Measurements from ENCODE around the gene VAV2. TPM values are rescaled to one million over a fixed set of nuclear protein-coding genes. Genes with fewer than 3 reads are reported as not detected.
"Not testable (repeated sequence)": the region's sequence is repeated elsewhere in the genome, so short reads cannot be mapped to it uniquely, and the experiment has no call there.

Gene VAV2
- total and polyA plus RNA-seq, 11 donors, result 3.3 to 9.9 (median 5.3) TPM

GRCh38 chr9:133897675-133898074 is 94.4 kb downstream of the VAV2 start:
- WGBS, 4 donors, result 63 to 69% (median 64%) methylated on average over 6 to 7 of the region's 7 CpGs
- no peaks in the 10 kb centered on the region for H3K9me3 ChIP-seq
- no peak overlapping the region for H3K4me3 ChIP-seq
- peaks cover 0 to 8% (median 0%) of the 10 kb centered on the region in 12 donors for H3K4me1 ChIP-seq
- no peak overlapping the region for H3K27ac ChIP-seq
- no peaks in the 10 kb centered on the region for H3K36me3 ChIP-seq
- TF ChIP-seq POLR2A (IDR thresholded peaks at IDR 0.05), result no peak
- TF ChIP-seq, protein P1, sequence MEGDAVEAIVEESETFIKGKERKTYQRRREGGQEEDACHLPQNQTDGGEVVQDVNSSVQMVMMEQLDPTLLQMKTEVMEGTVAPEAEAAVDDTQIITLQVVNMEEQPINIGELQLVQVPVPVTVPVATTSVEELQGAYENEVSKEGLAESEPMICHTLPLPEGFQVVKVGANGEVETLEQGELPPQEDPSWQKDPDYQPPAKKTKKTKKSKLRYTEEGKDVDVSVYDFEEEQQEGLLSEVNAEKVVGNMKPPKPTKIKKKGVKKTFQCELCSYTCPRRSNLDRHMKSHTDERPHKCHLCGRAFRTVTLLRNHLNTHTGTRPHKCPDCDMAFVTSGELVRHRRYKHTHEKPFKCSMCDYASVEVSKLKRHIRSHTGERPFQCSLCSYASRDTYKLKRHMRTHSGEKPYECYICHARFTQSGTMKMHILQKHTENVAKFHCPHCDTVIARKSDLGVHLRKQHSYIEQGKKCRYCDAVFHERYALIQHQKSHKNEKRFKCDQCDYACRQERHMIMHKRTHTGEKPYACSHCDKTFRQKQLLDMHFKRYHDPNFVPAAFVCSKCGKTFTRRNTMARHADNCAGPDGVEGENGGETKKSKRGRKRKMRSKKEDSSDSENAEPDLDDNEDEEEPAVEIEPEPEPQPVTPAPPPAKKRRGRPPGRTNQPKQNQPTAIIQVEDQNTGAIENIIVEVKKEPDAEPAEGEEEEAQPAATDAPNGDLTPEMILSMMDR (IDR thresholded peaks at IDR 0.05), result no peak
- intact Hi-C loops (cut with DNase I), result no loop called here
- DNase-seq (no peak), ATAC-seq (peak in 1 of 4 donors; percentile 41)
- no peaks in the 10 kb centered on the region for H3K27me3 ChIP-seq

GRCh38 chr9:133896007-133896406 is 96.1 kb downstream of the VAV2 start:
- ATAC-seq; H3K4me3 ChIP-seq; H3K27me3 ChIP-seq; H3K9me3 ChIP-seq; H3K4me1 ChIP-seq; intact Hi-C loops (cut with DNase I); DNase-seq; H3K36me3 ChIP-seq; H3K27ac ChIP-seq: not testable (repeated sequence)
- WGBS, 4 donors, result 92 to 96% (median 95%) methylated on average over 11 to 13 of the region's 13 CpGs

DNA sequence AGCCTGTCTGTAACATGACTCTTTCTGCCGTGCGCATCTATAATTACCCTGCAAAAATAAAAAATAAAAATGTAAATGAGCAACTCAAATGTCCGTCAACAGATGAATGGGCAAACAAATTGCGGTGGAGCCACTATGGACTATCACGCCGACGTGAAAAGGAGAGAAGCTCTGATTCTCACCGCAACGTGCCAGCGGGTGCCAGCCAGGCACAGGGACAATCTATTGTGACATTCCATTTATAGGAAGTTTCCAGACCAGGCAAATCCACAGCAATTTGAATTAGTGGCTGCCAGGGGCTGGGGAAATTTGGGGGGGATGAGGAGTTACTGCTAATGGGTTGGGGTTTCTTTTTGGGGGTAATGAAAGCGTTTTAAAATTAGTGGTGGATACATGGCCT is 96.8 kb downstream of the VAV2 start:
- H3K4me1 ChIP-seq, result peaks cover 0 to 8% (median 0%) of the 10 kb centered on the region in 12 donors
- no peaks in the 10 kb centered on the region for H3K36me3 ChIP-seq
- no peaks in the 10 kb centered on the region for H3K9me3 ChIP-seq
- DNase-seq (no peak), ATAC-seq (no peak)
- H3K27me3 ChIP-seq, result no peaks in the 10 kb centered on the region
- no peak overlapping the region for H3K4me3 ChIP-seq
- no peak overlapping the region for H3K27ac ChIP-seq
- 87 to 91% (median 88%) methylated on average over 11 of the region's 11 CpGs for WGBS, 4 donors
- TF ChIP-seq, protein P1 (IDR thresholded peaks at IDR 0.05), result no peak
- TF ChIP-seq POLR2A (IDR thresholded peaks at IDR 0.05), result no peak
- intact Hi-C loops (cut with DNase I), result no loop called here

- DNase-seq (no peak), ATAC-seq (peak in 1 of 4 donors; percentile 12)
- TF ChIP-seq, protein P1 (IDR thresholded peaks at IDR 0.05), result no peak
- no peak for TF ChIP-seq POLR2A (IDR thresholded peaks at IDR 0.05)
- H3K4me1 ChIP-seq, result peaks cover 0 to 8% (median 0%) of the 10 kb centered on the region in 12 donors
- H3K27me3 ChIP-seq, result no peaks in the 10 kb centered on the region
- no peak overlapping the region for H3K4me3 ChIP-seq
- no peaks in the 10 kb centered on the region for H3K9me3 ChIP-seq
- 92 to 96% (median 95%) methylated on average over 21 to 24 of the region's 24 CpGs for WGBS, 4 donors
- H3K27ac ChIP-seq, result no peak overlapping the region
- intact Hi-C loops (cut with DNase I), result no loop called here
- no peaks in the 10 kb centered on the region for H3K36me3 ChIP-seq
These were observed 97.5 kb downstream of the VAV2 start for GRCh38 chr9:133894377-133895321.

Measured in heart left ventricle (tissue), 16 donors.